HL-60 (cell line): ENCODE measurements around the gene PTPRN2.
"Not testable (repeated sequence)": the region's sequence is repeated elsewhere in the genome, so short reads cannot be mapped to it uniquely, and the experiment has no call there.

Experiments used
- DNase-seq, 2 experiments: peaks; one replicate each; pipeline ENCODE4 v3.0.0-alpha.2; 2010 to 2020; ENCODE audit warnings: low read depth in 1 of 2, low spot score in 1 of 2
- H3K27ac ChIP-seq: fragments of 250-450 bp; sonication (Bioruptor Pico); replicated peaks from 2 replicates; pipeline ENCODE4 v1.5.1; 2020; ENCODE audit warnings: mild to moderate bottlenecking, moderate library complexity
- H3K27me3 ChIP-seq: fragments of 250-450 bp; sonication (Bioruptor Pico); 2 replicates; pipeline ENCODE4 v1.5.1; 2021; ENCODE audit warnings: mild to moderate bottlenecking, moderate library complexity; ENCODE audit not compliant: insufficient read depth, poor library complexity, severe bottlenecking
- H3K4me3 ChIP-seq: replicated peaks from 2 replicates; pipeline ENCODE4 v1.5.1; 2011; ENCODE audit warnings: mild to moderate bottlenecking, control low read depth, low read length; ENCODE audit not compliant: insufficient read depth
- CTCF ChIP-seq: IDR thresholded peaks from one replicate; pipeline ENCODE4 v1.5.1; 2011; ENCODE audit warnings: low read length, control low read depth, inconsistent platforms; ENCODE audit not compliant: insufficient read depth
- GABPA ChIP-seq: IDR thresholded peaks from 2 replicates; pipeline ENCODE4 v1.6.1; 2012; ENCODE audit warnings: low read depth
- POLR2AphosphoS5 ChIP-seq: IDR thresholded peaks from 2 replicates; pipeline ENCODE4 v1.6.1; 2012; ENCODE audit warnings: low read depth
- REST ChIP-seq: IDR thresholded peaks from 2 replicates; pipeline ENCODE4 v1.6.1; 2012; ENCODE audit warnings: low read depth; ENCODE audit not compliant: insufficient replicate concordance
- SPI1 ChIP-seq: IDR thresholded peaks from 2 replicates; pipeline ENCODE4 v1.6.1; 2012; ENCODE audit warnings: low read depth, mild to moderate bottlenecking, borderline replicate concordance

Gene PTPRN2

GRCh38 chr7:158387546-158387891, 200.1 kb downstream of the PTPRN2 start:
- Histone ChIP-seq H3K27me3 (no peaks in the 10 kb centered on the region), H3K4me3 (no peak overlapping the region), H3K27ac (no peak overlapping the region)
- TF ChIP-seq POLR2AphosphoS5 (no peak), GABPA (no peak), CTCF (no peak), SPI1 (no peak), REST (no peak)
- DNase-seq, result no peak

- H3K27ac ChIP-seq, result no peak overlapping the region
- no peak for DNase-seq
- no peak overlapping the region for H3K4me3 ChIP-seq
- no peaks in the 10 kb centered on the region for H3K27me3 ChIP-seq
- TF ChIP-seq SPI1, result no peak
- no peak for TF ChIP-seq REST
- no peak for TF ChIP-seq POLR2AphosphoS5
- no peak for TF ChIP-seq GABPA
- TF ChIP-seq CTCF, result no peak
These were observed 200.6 kb downstream of the PTPRN2 start for GRCh38 chr7:158386866-158387545.

GRCh38 chr7:158386355-158386618, 201.3 kb downstream of the PTPRN2 start:
- H3K4me3 ChIP-seq, result no peak overlapping the region
- TF ChIP-seq GABPA (no peak), CTCF (no peak), REST (no peak), SPI1 (no peak), POLR2AphosphoS5 (no peak)

GRCh38 chr7:158385496-158386354, 201.9 kb downstream of the PTPRN2 start:
- H3K4me3 ChIP-seq, H3K27ac ChIP-seq, H3K27me3 ChIP-seq, DNase-seq: not testable (repeated sequence)

More at GRCh38 chr7:158386355-158386618, 201.3 kb downstream of the PTPRN2 start:
- Histone ChIP-seq H3K27me3 (no peaks in the 10 kb centered on the region), H3K27ac (no peak overlapping the region)
- DNase-seq, result no peak
